Measurements from ENCODE around the gene SKAP1.

The SKAP1 gene

DNA sequence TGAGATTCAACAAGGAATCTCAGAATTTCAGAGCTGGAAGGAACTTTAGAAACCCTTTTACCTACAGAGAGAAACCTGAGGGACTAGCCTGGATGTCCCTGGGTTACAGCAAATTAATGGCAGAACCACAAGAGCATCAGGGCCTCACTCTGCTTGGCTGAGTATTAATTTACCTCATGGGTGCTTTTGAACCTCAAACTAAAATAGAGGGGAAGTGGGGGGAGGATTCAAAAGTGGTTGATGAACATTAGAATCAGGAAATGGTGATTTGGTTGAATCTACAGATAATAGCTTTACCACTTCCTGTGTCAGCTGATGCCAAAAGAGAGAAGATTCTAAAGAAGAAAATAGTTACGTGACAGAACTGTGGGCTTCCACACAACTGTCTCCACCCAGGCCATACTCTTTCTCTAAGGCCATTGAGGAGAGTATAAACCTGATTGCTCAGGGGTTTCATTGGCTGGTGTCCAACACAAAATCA is 11.3 kb upstream of the SKAP1 start:
- TF ChIP-seq SNAI2 (CRISPR knock-in tag; IDR thresholded peaks at IDR 0.05): no peak
- TF ChIP-seq OSR1 (CRISPR knock-in tag; IDR thresholded peaks at IDR 0.05): no peak
- no peak for TF ChIP-seq ZFP30 (CRISPR knock-in tag; IDR thresholded peaks at IDR 0.05)
- no peak for TF ChIP-seq ZNF70 (CRISPR knock-in tag; IDR thresholded peaks at IDR 0.05)
- TF ChIP-seq ISL1 (CRISPR knock-in tag; IDR thresholded peaks at IDR 0.05): no peak
- TF ChIP-seq, protein P1, sequence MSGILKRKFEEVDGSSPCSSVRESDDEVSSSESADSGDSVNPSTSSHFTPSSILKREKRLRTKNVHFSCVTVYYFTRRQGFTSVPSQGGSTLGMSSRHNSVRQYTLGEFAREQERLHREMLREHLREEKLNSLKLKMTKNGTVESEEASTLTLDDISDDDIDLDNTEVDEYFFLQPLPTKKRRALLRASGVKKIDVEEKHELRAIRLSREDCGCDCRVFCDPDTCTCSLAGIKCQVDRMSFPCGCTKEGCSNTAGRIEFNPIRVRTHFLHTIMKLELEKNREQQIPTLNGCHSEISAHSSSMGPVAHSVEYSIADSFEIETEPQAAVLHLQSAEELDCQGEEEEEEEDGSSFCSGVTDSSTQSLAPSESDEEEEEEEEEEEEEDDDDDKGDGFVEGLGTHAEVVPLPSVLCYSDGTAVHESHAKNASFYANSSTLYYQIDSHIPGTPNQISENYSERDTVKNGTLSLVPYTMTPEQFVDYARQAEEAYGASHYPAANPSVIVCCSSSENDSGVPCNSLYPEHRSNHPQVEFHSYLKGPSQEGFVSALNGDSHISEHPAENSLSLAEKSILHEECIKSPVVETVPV (CRISPR knock-in tag; IDR thresholded peaks at IDR 0.05): no peak
- TF ChIP-seq ESRRG (CRISPR knock-in tag; IDR thresholded peaks at IDR 0.05): no peak
- TF ChIP-seq ZNF565 (CRISPR knock-in tag; conservative IDR thresholded peaks at IDR 0.05; ENCODE audit: low read depth): no peak
- TF ChIP-seq, protein P2, sequence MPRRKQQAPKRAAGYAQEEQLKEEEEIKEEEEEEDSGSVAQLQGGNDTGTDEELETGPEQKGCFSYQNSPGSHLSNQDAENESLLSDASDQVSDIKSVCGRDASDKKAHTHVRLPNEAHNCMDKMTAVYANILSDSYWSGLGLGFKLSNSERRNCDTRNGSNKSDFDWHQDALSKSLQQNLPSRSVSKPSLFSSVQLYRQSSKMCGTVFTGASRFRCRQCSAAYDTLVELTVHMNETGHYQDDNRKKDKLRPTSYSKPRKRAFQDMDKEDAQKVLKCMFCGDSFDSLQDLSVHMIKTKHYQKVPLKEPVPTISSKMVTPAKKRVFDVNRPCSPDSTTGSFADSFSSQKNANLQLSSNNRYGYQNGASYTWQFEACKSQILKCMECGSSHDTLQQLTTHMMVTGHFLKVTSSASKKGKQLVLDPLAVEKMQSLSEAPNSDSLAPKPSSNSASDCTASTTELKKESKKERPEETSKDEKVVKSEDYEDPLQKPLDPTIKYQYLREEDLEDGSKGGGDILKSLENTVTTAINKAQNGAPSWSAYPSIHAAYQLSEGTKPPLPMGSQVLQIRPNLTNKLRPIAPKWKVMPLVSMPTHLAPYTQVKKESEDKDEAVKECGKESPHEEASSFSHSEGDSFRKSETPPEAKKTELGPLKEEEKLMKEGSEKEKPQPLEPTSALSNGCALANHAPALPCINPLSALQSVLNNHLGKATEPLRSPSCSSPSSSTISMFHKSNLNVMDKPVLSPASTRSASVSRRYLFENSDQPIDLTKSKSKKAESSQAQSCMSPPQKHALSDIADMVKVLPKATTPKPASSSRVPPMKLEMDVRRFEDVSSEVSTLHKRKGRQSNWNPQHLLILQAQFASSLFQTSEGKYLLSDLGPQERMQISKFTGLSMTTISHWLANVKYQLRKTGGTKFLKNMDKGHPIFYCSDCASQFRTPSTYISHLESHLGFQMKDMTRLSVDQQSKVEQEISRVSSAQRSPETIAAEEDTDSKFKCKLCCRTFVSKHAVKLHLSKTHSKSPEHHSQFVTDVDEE (CRISPR knock-in tag; IDR thresholded peaks at IDR 0.05): no peak
- no peak for TF ChIP-seq ZNF8 (CRISPR knock-in tag; IDR thresholded peaks at IDR 0.05)
- TF ChIP-seq, protein P3, sequence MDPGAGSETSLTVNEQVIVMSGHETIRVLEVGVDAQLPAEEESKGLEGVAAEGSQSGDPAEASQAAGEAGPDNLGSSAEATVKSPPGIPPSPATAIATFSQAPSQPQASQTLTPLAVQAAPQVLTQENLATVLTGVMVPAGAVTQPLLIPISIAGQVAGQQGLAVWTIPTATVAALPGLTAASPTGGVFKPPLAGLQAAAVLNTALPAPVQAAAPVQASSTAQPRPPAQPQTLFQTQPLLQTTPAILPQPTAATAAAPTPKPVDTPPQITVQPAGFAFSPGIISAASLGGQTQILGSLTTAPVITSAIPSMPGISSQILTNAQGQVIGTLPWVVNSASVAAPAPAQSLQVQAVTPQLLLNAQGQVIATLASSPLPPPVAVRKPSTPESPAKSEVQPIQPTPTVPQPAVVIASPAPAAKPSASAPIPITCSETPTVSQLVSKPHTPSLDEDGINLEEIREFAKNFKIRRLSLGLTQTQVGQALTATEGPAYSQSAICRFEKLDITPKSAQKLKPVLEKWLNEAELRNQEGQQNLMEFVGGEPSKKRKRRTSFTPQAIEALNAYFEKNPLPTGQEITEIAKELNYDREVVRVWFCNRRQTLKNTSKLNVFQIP (CRISPR knock-in tag; IDR thresholded peaks at IDR 0.05; ENCODE audit: borderline replicate concordance, low read depth): no peak
- no peak for TF ChIP-seq TOX (CRISPR knock-in tag; IDR thresholded peaks at IDR 0.05; ENCODE audit: borderline replicate concordance)
- no peak for TF ChIP-seq ARNTL (CRISPR knock-in tag; IDR thresholded peaks at IDR 0.05; ENCODE audit: borderline replicate concordance, low read depth)
- TF ChIP-seq CSDC2 (CRISPR knock-in tag; IDR thresholded peaks at IDR 0.05): no peak
- TF ChIP-seq PPARA (CRISPR knock-in tag; IDR thresholded peaks at IDR 0.05; ENCODE audit: borderline replicate concordance): no peak
- no peak for TF ChIP-seq BACH2 (CRISPR knock-in tag; IDR thresholded peaks at IDR 0.05; ENCODE audit: borderline replicate concordance)
- no peak for TF ChIP-seq GLIS3 (CRISPR knock-in tag; IDR thresholded peaks at IDR 0.05)
- no peak for ATAC-seq

DNA sequence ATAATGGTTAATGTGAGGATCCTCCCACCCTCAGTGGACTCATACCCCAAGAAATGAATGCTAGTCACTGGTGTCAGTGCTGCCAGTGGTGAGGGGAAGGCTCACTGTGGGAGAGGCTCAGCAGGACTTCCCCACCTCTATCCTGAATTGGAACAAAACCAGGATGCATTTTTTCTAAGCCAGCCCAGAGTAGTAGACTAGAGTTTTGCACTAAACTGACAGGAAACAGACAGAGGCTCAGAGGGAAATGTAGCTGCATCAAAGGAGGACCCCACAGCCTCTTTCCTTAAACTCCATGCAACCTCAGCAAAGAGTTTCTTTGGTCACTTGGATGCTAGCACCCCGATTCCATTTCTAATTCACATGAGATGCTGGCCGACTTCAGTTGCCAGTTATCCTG is 10.7 kb upstream of the SKAP1 start:
- no peak for TF ChIP-seq ZNF8 (CRISPR knock-in tag; IDR thresholded peaks at IDR 0.05)
- no peak for TF ChIP-seq GLIS3 (CRISPR knock-in tag; IDR thresholded peaks at IDR 0.05)
- no peak for TF ChIP-seq RARB (CRISPR knock-in tag; IDR thresholded peaks at IDR 0.05)
- TF ChIP-seq ZFP3 (CRISPR knock-in tag; IDR thresholded peaks at IDR 0.05): no peak
- TF ChIP-seq SNAI2 (CRISPR knock-in tag; IDR thresholded peaks at IDR 0.05): no peak
- no peak for ATAC-seq

DNA sequence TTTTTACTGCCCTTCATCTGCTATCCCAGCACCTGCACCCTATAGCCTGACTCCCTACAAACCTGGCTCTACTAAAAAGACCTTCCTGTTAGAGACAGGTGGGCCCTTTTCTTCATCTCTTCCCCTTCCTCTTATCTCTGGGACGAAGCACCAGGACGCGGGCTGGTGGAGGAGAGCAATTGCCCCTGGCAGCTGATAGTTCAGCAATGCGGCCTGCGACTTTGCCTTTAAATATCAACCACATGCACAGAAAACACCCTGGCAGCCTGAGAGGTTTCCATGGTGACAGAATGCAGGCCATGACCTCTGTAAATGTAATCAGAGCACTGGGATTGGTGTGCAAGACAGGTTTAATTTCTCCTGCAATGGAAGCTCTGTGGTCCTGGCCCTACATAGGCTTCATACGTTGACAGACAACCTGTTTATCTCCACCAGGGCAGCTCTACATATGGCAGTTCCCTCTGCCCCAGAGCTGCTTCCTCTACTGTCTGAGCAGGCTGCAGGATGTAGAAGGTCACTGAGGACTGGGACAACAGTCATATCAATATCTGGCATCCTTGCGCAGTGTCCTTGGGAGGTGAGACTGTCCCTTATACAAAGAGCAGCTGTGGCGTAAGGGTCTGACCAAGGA is 10.0 kb upstream of the SKAP1 start:
- no peak for TF ChIP-seq TCF4 (CRISPR knock-in tag; IDR thresholded peaks at IDR 0.05; ENCODE audit: borderline replicate concordance)
- no peak for TF ChIP-seq OSR1 (CRISPR knock-in tag; IDR thresholded peaks at IDR 0.05)
- TF ChIP-seq ZNF70 (CRISPR knock-in tag; IDR thresholded peaks at IDR 0.05): no peak
- no peak for TF ChIP-seq ESRRG (CRISPR knock-in tag; IDR thresholded peaks at IDR 0.05)
- TF ChIP-seq ZNF565 (CRISPR knock-in tag; conservative IDR thresholded peaks at IDR 0.05; ENCODE audit: low read depth): no peak
- TF ChIP-seq ZFP30 (CRISPR knock-in tag; IDR thresholded peaks at IDR 0.05): no peak
- no peak for ATAC-seq

DNA sequence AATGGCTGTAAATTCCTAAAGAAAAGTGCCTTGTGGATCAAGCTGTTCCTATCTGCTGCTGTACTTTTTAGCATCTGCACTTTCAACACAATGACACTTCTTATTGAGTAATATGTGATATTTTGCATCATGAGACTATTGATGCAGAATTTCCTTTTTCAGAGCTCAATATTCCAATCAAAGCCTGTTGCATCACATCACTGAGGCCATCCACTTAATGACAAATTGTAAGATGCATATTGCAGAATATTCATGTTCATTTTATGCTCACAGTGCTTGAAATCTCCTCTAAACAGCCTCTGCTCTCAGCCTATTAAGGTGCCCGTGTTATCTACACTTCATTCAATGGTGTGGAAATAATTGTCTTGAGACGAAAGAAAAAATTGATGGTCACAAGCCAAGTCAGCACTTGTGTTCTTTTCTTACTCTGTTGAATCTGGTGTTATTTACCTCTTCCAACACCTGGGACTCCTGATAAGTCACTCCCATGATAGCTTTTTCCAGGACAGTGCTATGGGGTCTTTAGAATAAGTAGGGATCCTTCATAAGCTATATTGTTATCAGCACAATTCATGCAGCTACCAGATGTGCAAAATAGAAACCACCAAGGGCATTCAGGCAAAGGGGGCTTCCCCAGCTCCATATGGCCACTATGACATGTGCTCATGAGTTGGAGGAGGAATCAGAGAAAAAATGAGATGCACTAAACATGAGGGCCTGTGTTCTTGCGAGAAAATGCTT is 9.3 kb upstream of the SKAP1 start:
- no peak for ATAC-seq
- TF ChIP-seq OSR1 (CRISPR knock-in tag; IDR thresholded peaks at IDR 0.05) (no peak), GLIS3 (CRISPR knock-in tag; IDR thresholded peaks at IDR 0.05) (no peak), TOX (CRISPR knock-in tag; IDR thresholded peaks at IDR 0.05; ENCODE audit: borderline replicate concordance) (no peak), ISL1 (CRISPR knock-in tag; IDR thresholded peaks at IDR 0.05) (no peak), ZNF565 (CRISPR knock-in tag; conservative IDR thresholded peaks at IDR 0.05; ENCODE audit: low read depth) (no peak)

Measured in SK-N-SH treated with all-trans-retinoic acid at 6 μM for 48 hours (cell line).